Peyer's patch (tissue), 4 donors: ENCODE results near the gene OPRL1.

Source experiments
- CTCF ChIP-seq, 6 experiments: fragments of 450-650 bp in 4 of 6; fragments of 200-600 bp in 2 of 6; sonication (generic) in 1 of 6; IDR thresholded peaks; one replicate each; pipeline ENCODE4 v1.5.1; 2017 to 2019; ENCODE audit warnings: antibody characterized with exemption in 6 of 6, mild to moderate bottlenecking in 3 of 6, moderate library complexity in 1 of 6
- POLR2A ChIP-seq, 2 donors: fragments of 450-650 bp; IDR thresholded peaks; one replicate each; pipeline ENCODE4 v1.5.1; 2017; ENCODE audit warnings: antibody characterized with exemption in 2 of 2, mild to moderate bottlenecking in 2 of 2, moderate library complexity in 2 of 2

GRCh38 chr20:64149809-64150560 lies 70.1 kb downstream of the OPRL1 start:
- TF ChIP-seq CTCF (IDR thresholded peaks at IDR 0.05) (no peak), POLR2A (IDR thresholded peaks at IDR 0.05) (no peak)
